Measurements from ENCODE around the gene FLCN.

Gene FLCN

DNA sequence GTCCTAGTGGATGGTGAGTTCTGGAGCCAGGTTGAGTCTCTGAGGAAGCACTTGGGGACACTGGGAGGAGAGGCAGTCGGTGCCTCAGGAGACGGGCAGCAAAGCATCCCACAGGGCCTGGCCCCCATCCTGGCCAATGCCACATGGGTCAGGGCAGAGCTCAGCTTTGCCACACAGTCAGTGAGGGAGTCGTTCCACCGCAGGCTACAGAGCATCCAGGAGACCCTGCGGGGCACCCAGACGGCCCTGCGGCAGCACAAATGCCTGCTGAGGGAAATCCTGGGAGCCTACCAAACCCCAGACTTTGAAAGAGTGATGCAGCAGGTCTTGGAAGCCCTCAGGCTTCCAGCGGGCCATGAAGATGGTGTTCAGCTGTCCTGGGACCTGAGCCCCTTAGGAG lies 70.5 kb downstream of the FLCN start:
- TF ChIP-seq, protein P1, sequence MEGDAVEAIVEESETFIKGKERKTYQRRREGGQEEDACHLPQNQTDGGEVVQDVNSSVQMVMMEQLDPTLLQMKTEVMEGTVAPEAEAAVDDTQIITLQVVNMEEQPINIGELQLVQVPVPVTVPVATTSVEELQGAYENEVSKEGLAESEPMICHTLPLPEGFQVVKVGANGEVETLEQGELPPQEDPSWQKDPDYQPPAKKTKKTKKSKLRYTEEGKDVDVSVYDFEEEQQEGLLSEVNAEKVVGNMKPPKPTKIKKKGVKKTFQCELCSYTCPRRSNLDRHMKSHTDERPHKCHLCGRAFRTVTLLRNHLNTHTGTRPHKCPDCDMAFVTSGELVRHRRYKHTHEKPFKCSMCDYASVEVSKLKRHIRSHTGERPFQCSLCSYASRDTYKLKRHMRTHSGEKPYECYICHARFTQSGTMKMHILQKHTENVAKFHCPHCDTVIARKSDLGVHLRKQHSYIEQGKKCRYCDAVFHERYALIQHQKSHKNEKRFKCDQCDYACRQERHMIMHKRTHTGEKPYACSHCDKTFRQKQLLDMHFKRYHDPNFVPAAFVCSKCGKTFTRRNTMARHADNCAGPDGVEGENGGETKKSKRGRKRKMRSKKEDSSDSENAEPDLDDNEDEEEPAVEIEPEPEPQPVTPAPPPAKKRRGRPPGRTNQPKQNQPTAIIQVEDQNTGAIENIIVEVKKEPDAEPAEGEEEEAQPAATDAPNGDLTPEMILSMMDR (conservative IDR thresholded peaks at IDR 0.05; ENCODE audit: low read depth) = no peak
- CTCF ChIA-PET = no interaction called here
- H3K27ac ChIP-seq = peak overlapping the region; percentile 88
- POLR2A ChIA-PET (ENCODE audit: low non-redundant PET) = no interaction called here
- no peak for DNase-seq (ENCODE audit: low spot score)

DNA sequence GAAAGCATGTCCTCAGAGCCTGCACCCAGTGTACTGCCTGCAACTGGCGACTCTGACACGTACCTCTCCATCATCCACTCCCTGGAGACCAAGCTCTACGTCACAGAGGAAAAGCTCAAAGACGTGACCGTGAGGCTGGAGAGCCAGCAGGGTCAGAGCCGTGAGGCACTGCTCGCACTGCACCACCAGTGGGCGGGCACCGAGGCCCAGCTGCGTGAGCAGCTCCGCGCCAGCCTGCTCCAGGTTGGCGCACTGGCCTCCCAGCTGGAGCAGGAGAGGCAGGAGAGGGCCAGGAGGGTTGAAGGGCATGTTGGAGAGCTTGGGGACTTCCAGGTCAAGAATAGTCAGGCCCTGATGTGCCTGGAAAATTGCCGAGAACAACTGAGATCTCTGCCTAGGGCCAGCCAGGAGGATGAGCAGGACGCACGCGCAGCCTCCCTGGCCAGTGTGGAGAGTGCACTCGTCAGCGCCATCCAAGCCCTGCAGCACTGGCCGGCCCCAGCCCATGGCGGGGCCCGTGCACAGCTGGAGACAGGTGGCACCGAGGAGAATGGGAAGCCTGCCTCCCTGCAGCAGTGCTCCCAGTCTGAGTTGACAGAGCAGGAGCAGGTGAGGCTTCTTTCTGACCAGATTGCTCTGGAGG lies 71.2 kb downstream of the FLCN start:
- peak overlapping the region; percentile 88 for H3K27ac ChIP-seq
- no peak for DNase-seq (ENCODE audit: low spot score)
- POLR2A ChIA-PET (ENCODE audit: low non-redundant PET) = no interaction called here
- TF ChIP-seq, protein P1 (conservative IDR thresholded peaks at IDR 0.05; ENCODE audit: low read depth) = no peak
- CTCF ChIA-PET = no interaction called here

DNA sequence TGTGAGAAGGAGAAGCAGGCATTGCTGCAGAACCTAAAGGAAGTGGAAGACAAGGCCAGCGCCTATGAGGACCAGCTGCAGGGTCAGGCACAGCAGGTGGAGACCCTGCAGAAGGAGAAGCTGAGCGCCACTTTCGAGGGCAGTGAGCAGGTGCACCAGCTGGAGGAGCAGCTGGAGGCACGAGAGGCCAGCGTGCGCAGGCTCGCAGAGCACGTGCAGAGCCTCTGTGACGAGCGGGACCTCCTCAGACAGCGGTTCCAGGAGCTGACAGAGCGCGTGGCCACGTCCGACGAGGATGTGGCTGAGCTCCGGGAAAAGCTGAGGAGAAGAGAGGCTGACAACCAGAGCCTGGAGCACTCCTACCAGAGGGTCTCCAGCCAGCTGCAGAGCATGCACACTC lies 72.3 kb downstream of the FLCN start:
- TF ChIP-seq, protein P1 (conservative IDR thresholded peaks at IDR 0.05; ENCODE audit: low read depth) = no peak
- ChIA-PET CTCF (interaction anchor here (1.0 kb wide), 1 partner anchor 23 kb away, joined by 3 read pairs; no protein-coding TSS in a partner anchor), POLR2A (ENCODE audit: low non-redundant PET) (no interaction called here)
- peak overlapping the region; percentile 15 for H3K27ac ChIP-seq
- DNase-seq (ENCODE audit: low spot score) = no peak

GRCh38 chr17:17164156-17164555 lies 72.8 kb downstream of the FLCN start:
- H3K27ac ChIP-seq = peak overlapping the region; percentile 15
- no peak for DNase-seq (ENCODE audit: low spot score)
- CTCF ChIA-PET = interaction anchor here (0.6 to 1.0 kb wide), 2 partner anchors 18 to 23 kb away, joined by 3 to 10 read pairs; no protein-coding TSS in a partner anchor
- POLR2A ChIA-PET (ENCODE audit: low non-redundant PET) = no interaction called here
- TF ChIP-seq, protein P1 (conservative IDR thresholded peaks at IDR 0.05; ENCODE audit: low read depth) = no peak
